WTC11 (cell line): ENCODE measurements around the gene MYH10.

Source experiments
- CTCF ChIP-seq: fragments of 200-600 bp; IDR thresholded peaks from 2 replicates; pipeline ENCODE4 v1.8.0; 2022; ENCODE audit warnings: antibody characterized with exemption
- E2F1 ChIP-seq: sonication (generic); formaldehyde crosslinking; IDR thresholded peaks from 2 replicates; pipeline ENCODE4 v1.8.0; 2022; ENCODE audit warnings: mild to moderate bottlenecking, missing genetic modification reagents
- IRF2 ChIP-seq: sonication (generic); formaldehyde crosslinking; IDR thresholded peaks from 2 replicates; pipeline ENCODE4 v1.8.0; 2022; ENCODE audit warnings: low read depth, missing genetic modification reagents, borderline replicate concordance
- JUN ChIP-seq: sonication (generic); formaldehyde crosslinking; IDR thresholded peaks from 2 replicates; pipeline ENCODE4 v1.8.0; 2023; ENCODE audit warnings: mild to moderate bottlenecking, missing genetic modification reagents
- MAX ChIP-seq: sonication (generic); formaldehyde crosslinking; IDR thresholded peaks from 2 replicates; pipeline ENCODE4 v1.8.0; 2022; ENCODE audit warnings: mild to moderate bottlenecking, missing genetic modification reagents
- PRDM15 ChIP-seq: sonication (generic); formaldehyde crosslinking; IDR thresholded peaks from 2 replicates; pipeline ENCODE4 v1.8.0; 2022; ENCODE audit warnings: missing genetic modification reagents
- PREB ChIP-seq: sonication (generic); formaldehyde crosslinking; IDR thresholded peaks from 2 replicates; pipeline ENCODE4 v1.8.1; 2022; ENCODE audit warnings: mild to moderate bottlenecking, missing genetic modification reagents, moderate library complexity, borderline replicate concordance
- RELA ChIP-seq: sonication (generic); formaldehyde crosslinking; IDR thresholded peaks from 2 replicates; pipeline ENCODE4 v1.8.1; 2022; ENCODE audit warnings: missing genetic modification reagents, mild to moderate bottlenecking, borderline replicate concordance

- TF ChIP-seq CTCF (no peak), PREB (CRISPR knock-in tag) (no peak), IRF2 (CRISPR knock-in tag) (no peak), PRDM15 (CRISPR knock-in tag) (no peak), MAX (no peak), RELA (CRISPR knock-in tag) (no peak), E2F1 (no peak), JUN (CRISPR knock-in tag) (no peak)
Measured at GRCh38 chr17:8503807-8504206, 126.7 kb downstream of the MYH10 start.
